ENCODE measurements around the gene E2F2.

DNA sequence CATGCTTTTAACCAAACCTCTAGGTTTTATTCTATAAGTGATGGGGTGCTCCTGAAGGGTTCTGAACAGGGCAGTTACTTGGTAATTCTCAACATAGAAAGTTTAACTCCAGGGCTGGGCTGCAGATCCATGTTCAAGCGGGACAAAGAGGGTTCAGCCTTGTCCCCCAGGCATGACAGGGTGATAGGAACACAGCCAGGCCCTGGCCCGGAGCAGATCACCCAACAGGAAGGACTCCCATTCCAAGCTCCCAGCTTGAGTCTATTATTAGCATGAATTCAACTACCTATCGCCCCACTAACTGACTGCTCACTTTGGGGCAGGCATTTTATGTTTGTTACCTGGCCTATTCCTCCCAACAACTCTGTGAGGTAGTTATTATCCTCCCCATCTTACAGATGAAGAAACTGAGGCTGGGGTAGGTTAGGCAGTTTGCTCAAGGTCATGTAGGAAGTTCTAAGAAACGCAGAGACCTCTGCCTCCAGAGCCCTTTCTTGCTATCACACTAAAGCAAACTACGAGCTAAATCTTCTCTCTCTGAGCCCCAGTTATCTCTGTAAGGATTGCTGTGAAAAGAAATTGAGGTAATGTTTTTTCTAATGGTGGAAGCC lies 61.6 kb downstream of the E2F2 start:
- TF ChIP-seq, protein P1, sequence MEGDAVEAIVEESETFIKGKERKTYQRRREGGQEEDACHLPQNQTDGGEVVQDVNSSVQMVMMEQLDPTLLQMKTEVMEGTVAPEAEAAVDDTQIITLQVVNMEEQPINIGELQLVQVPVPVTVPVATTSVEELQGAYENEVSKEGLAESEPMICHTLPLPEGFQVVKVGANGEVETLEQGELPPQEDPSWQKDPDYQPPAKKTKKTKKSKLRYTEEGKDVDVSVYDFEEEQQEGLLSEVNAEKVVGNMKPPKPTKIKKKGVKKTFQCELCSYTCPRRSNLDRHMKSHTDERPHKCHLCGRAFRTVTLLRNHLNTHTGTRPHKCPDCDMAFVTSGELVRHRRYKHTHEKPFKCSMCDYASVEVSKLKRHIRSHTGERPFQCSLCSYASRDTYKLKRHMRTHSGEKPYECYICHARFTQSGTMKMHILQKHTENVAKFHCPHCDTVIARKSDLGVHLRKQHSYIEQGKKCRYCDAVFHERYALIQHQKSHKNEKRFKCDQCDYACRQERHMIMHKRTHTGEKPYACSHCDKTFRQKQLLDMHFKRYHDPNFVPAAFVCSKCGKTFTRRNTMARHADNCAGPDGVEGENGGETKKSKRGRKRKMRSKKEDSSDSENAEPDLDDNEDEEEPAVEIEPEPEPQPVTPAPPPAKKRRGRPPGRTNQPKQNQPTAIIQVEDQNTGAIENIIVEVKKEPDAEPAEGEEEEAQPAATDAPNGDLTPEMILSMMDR (conservative IDR thresholded peaks at IDR 0.05) = no peak
- TF ChIP-seq ZFX (IDR thresholded peaks at IDR 0.05) = no peak
